LNCAP (cell line): Measurements from ENCODE around the gene CCDC192.
A peak's percentile ranks its signal among the peaks of the same experiment; 100 is the strongest.

Source experiments
- TF ChIP-seq, protein P1 (sequence below): fragments of 450-650 bp; IDR thresholded peaks from 2 replicates; pipeline ENCODE4 v1.5.1; 2017; ENCODE audit warnings: mild to moderate bottlenecking

The CCDC192 gene

DNA sequence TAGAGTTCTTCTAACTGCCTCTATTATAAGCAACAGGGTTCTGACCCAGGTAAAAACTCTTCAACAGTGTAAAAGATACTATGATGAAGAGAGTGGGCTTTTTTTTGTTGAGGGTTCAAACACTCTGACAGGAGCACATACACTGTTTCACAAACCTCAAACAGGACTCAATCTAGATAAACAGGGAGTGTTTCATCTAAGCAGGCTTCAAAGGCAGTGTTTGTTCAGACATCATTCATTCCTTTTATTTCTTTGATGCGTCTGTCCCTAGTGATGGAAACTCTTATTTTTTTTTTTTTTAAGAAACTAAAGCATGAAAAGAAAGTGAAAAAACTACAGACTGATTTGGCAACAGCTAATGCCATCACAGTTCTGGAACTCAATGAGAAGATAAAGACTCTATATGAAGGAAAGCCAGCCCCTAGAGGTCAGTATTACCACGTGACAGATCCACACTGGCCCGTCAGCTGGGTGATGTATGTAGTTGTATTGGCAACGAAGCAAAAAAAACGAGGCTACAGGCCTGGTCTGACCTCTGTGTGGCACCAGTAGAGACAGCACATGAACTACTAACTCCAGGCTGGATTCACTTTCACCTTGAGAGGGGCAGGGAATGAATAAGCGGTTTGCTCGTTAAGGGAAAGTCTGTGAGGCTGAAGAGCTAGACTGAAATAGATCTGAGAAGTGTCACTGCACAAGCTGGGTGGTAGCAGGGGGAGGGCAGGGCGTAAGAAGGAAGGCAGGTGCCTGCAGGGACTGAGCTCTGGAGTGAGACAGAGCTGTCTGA, 172.2 kb downstream of the CCDC192 start:
- TF ChIP-seq, protein P1, sequence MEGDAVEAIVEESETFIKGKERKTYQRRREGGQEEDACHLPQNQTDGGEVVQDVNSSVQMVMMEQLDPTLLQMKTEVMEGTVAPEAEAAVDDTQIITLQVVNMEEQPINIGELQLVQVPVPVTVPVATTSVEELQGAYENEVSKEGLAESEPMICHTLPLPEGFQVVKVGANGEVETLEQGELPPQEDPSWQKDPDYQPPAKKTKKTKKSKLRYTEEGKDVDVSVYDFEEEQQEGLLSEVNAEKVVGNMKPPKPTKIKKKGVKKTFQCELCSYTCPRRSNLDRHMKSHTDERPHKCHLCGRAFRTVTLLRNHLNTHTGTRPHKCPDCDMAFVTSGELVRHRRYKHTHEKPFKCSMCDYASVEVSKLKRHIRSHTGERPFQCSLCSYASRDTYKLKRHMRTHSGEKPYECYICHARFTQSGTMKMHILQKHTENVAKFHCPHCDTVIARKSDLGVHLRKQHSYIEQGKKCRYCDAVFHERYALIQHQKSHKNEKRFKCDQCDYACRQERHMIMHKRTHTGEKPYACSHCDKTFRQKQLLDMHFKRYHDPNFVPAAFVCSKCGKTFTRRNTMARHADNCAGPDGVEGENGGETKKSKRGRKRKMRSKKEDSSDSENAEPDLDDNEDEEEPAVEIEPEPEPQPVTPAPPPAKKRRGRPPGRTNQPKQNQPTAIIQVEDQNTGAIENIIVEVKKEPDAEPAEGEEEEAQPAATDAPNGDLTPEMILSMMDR, result peak; percentile 80

DNA sequence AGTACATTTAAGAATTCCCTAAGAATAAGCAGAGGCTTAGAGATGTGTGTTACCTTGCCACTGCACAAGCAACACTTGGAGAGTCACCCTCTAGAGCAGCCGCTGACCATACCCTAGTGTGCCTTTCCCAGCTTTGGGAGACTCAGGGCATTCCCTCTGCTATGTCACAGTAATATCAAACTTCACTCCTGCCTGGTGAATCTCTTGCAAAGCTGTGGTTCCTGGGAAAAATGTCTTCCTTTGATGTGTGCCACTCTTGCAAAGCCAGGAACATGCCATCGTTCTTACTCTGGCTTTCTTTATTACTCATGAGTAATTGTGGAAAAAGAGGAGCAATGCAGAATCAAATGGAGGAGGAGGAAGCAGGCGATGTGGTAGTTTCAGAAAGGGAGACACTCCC, 173.2 kb downstream of the CCDC192 start:
- TF ChIP-seq, protein P1, result no peak

DNA sequence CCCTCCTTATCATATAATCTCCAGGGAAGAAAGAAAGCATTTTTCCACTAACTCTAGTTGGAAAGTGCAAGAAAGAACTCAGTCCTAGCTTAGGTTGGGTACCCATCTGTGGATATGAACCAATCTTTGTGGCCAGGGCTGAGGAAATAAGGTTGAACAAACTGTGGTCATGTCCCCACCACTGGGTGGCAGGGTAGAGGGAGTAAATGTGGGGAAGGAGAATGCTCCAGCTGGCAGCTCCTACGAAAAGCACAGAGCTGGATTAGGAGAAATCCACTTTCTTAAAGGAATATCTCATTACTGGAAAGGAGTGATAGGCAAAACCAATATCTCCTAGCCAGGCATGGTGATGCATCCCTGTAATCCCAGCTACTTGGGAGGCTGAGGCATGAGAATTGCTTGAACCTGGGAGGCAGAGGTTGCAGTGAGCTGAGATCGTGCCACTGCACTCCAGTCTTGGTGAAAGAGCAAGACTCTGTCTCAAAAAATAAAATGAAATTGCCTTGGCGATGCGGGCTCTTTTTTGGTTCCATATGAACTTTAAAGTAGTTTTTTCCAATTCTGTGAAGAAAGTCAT, 175.1 kb downstream of the CCDC192 start:
- TF ChIP-seq, protein P1, result peak; percentile 65

DNA sequence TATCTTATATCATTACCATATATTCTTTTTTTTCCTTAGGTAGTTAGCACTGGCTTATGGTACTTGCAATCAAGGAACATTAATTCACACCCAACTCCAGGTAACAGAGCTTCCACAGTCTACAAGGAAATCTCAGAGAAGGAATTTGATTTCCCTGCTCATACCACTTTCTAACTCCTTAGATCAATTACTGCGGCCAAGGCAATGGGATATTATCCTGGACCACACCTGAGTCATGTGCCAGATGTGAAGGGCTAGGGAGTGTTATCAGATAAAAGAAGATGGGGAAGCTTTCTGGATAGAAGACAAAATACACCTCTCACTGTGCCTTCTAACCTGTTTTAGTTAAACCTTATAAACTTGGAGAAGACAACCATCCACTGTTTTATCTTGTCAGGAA, 181.2 kb downstream of the CCDC192 start:
- TF ChIP-seq, protein P1, result no peak

DNA sequence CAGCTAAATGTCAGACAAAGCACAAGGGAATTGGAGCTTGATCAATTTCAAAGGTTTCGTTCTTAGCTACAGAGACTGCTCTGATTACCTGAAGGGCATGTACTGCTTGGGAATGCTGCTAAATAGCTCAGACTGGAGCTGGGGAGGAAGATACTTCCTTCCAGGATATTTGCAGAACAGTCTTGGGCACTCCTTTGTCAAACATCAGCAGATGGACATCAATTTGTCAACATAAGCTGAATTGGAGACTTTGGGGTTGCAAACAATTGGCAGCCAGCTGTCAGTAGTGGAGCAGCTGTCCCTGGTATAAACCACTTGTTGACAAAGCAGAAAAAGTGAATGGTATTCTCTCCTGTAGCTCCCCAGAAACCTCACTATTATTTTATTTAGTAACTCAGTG, 182.0 kb downstream of the CCDC192 start:
- TF ChIP-seq, protein P1, result no peak

DNA sequence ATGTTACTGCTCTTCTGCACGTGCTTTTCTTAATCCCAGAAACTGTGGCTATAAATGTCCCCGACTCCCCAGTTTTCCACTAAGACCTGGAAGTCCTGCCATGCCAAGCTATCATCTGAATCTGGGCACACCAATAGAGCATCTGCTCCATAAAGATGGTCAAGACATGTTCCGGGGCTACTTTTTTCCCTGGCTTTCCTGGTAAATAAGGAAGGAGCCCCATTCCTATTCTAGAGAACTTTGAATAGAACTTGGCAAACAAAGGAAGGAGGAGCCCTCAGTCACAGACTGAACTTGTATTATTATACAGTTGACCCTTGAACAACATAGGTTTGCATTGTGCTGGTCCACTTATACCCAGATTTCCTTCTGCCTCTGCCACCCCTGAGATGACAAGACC, 182.9 kb downstream of the CCDC192 start:
- TF ChIP-seq, protein P1, result no peak

DNA sequence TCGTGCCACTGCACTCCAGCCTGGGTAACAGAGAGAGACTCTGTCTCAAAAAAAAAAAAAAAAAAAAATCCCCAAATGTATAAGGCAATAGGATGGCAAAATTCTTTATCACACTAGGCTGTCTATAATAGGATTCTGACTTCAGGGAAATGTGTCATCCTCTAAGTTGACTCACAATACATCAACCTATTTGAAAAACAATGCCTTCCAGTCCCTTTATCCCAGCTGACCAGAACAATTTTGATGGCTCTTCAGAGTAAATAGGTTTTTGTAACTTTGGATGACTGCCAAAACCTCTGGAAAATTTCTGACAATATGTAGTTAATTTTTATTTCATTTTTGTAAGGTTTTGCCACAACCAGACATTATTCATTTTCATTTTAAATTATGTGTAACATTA, 184.1 kb downstream of the CCDC192 start:
- TF ChIP-seq, protein P1, result no peak
